OCI-LY3 (cell line): Measurements from ENCODE around the gene CEMIP.
A peak's percentile ranks its signal among the peaks of the same experiment; 100 is the strongest.

ENCODE experiments used
- H2AFZ ChIP-seq: fragments of 200-600, 300-600 bp; shearing (Covaris generic); 2 replicates; pipeline ENCODE4 v1.6.0; 2014; ENCODE audit warnings: antibody characterized with exemption, low read depth, low read length
- H3K27ac ChIP-seq: fragments of 200-600, 300-600 bp; sonication (generic); 2 replicates; pipeline ENCODE4 v1.5.1; 2014; ENCODE audit warnings: mild to moderate bottlenecking, low read length, moderate library complexity, mixed read lengths
- H3K27me3 ChIP-seq: fragments of 200-600, 300-600 bp; sonication (generic); 2 replicates; pipeline ENCODE4 v1.6.1; 2014; ENCODE audit warnings: low read depth, low read length, mixed read lengths
- H3K36me3 ChIP-seq: fragments of 200-600, 300-600 bp; sonication (generic); replicated peaks from 2 replicates; pipeline ENCODE3; 2014; ENCODE audit warnings: low read depth, low read length, mixed read lengths
- H3K4me1 ChIP-seq: fragments of 300-600, 200-600 bp; sonication (generic); 2 replicates; pipeline ENCODE4 v1.6.1; 2014; ENCODE audit warnings: low read length, mixed read lengths
- H3K4me2 ChIP-seq: fragments of 200-600, 300-600 bp; sonication (generic); 2 replicates; pipeline ENCODE4 v1.6.1; 2014; ENCODE audit warnings: low read length, mixed read lengths
- H3K4me3 ChIP-seq: fragments of 300-600, 200-600 bp; sonication (generic); 2 replicates; pipeline ENCODE4 v1.5.1; 2014; ENCODE audit warnings: antibody characterized with exemption, mild to moderate bottlenecking, low read length, moderate library complexity
- H3K79me2 ChIP-seq: fragments of 300-600, 200-600 bp; shearing (Covaris generic); 2 replicates; pipeline ENCODE4 v1.6.1; 2014; ENCODE audit warnings: mild to moderate bottlenecking, low read length, mixed read lengths
- H3K9ac ChIP-seq: fragments of 300-600, 200-600 bp; shearing (Covaris generic); 2 replicates; pipeline ENCODE4 v1.6.0; 2014; ENCODE audit warnings: mild to moderate bottlenecking, low read length, moderate library complexity
- H3K9me3 ChIP-seq: fragments of 200-600, 300-600 bp; shearing (Covaris generic); 2 replicates; pipeline ENCODE4 v1.6.1; 2014; ENCODE audit warnings: low read length, mixed read lengths; ENCODE audit not compliant: insufficient read depth
- H4K20me1 ChIP-seq: fragments of 200-600, 300-600 bp; sonication (generic); 2 replicates; pipeline ENCODE4 v1.6.1; 2016; ENCODE audit warnings: low read length, mixed read lengths; ENCODE audit not compliant: insufficient read depth
- CTCF ChIP-seq: fragments of 200-600, 300-600 bp; sonication (generic); IDR thresholded peaks from 2 replicates; pipeline ENCODE4 v1.5.1; 2014; ENCODE audit warnings: antibody characterized with exemption, low read length, low read depth
- EZH2phosphoT487 ChIP-seq: fragments of 200-600 bp; shearing (Covaris generic); IDR thresholded peaks from 2 replicates; pipeline ENCODE4 v1.6.1; 2018; ENCODE audit warnings: antibody characterized with exemption, mixed run types, low read depth

The CEMIP gene

DNA sequence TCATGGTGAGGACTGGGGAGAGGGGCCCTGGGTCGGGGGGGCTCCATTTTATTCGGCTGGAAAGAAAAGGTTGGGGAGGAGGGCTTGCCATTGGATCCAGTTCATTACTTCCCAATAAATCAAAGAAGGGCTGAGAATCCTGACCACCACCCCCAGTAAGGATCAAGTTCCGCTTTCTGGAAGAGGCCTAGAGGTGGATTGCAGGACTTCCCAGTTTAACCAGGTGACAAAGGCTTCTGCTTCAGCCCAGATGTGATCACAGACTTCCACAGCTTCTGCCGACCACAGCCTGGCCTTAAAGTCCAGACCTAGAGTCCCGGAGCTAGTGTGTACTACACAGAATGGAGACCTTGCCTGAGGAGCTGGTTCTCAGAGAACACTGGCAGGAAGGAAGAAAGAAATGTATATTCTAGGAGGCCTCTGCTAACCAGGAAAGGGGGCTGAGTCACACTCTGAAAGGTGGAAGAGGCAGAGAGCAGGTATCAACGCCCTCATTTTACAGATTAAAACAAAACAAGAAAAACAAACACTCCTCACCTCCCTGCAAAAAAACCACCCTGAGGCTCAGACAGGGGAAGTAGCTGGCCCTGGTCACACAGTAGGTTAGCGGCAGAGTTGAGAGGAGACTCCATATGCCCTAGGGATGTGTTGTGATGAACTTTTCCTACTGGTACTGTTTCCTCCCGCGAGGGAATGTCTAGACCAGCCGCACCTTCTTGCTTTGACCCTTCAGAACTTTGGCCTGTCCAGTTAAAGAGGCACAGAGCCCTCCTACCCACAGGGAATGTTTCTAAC lies 1.1 kb upstream of the CEMIP start:
- peaks cover 8% of the 10 kb centered on the region for H3K4me1 ChIP-seq
- no peaks in the 10 kb centered on the region for H3K36me3 ChIP-seq
- peak overlapping the region; percentile 77 for H3K4me2 ChIP-seq
- no peaks in the 10 kb centered on the region; the same call in 1 of the 2 replicates for H3K27me3 ChIP-seq
- no peak for TF ChIP-seq CTCF
- TF ChIP-seq EZH2phosphoT487 = no peak
- H3K4me3 ChIP-seq = peak overlapping the region; percentile 79
- no peaks in the 10 kb centered on the region for H3K9me3 ChIP-seq
- H3K27ac ChIP-seq = no peak overlapping the region
- H3K79me2 ChIP-seq = no peaks in the 10 kb centered on the region
- no peaks in the 10 kb centered on the region for H4K20me1 ChIP-seq
- peak overlapping the region; percentile 49 for H2AFZ ChIP-seq
- peak overlapping the region; percentile 52 for H3K9ac ChIP-seq

GRCh38 chr15:80778621-80778963 lies 578 bp upstream of the CEMIP start:
- Histone ChIP-seq H3K4me3 (peak overlapping the region; percentile 79), H3K9ac (peak overlapping the region; percentile 52), H3K4me2 (peak overlapping the region; percentile 77), H3K79me2 (no peaks in the 10 kb centered on the region), H4K20me1 (no peaks in the 10 kb centered on the region), H3K36me3 (no peaks in the 10 kb centered on the region), H3K27ac (no peak overlapping the region), H3K4me1 (peaks cover 8% of the 10 kb centered on the region), H3K9me3 (no peaks in the 10 kb centered on the region), H3K27me3 (no peaks in the 10 kb centered on the region; the same call in 1 of the 2 replicates), H2AFZ (peak overlapping the region; percentile 49)
- TF ChIP-seq EZH2phosphoT487 (no peak), CTCF (no peak)

GRCh38 chr15:80779658-80780415 lies 667 bp downstream of the CEMIP start:
- H3K9ac ChIP-seq = peak overlapping the region; percentile 55
- H4K20me1 ChIP-seq = no peaks in the 10 kb centered on the region
- no peaks in the 10 kb centered on the region; the same call in 1 of the 2 replicates for H3K27me3 ChIP-seq
- no peaks in the 10 kb centered on the region for H3K79me2 ChIP-seq
- no peaks in the 10 kb centered on the region for H3K9me3 ChIP-seq
- no peak for TF ChIP-seq EZH2phosphoT487
- TF ChIP-seq CTCF = no peak
- H3K36me3 ChIP-seq = no peaks in the 10 kb centered on the region
- H3K4me2 ChIP-seq = peak overlapping the region; percentile 77
- H3K4me1 ChIP-seq = peaks cover 8% of the 10 kb centered on the region
- H3K4me3 ChIP-seq = peak overlapping the region; percentile 79
- no peak overlapping the region for H3K27ac ChIP-seq
- H2AFZ ChIP-seq = peak overlapping the region; percentile 56

GRCh38 chr15:80780416-80781221 lies 1.4 kb downstream of the CEMIP start:
- Histone ChIP-seq H3K4me1 (peaks cover 8% of the 10 kb centered on the region), H2AFZ (no peak overlapping the region), H3K4me2 (no peak overlapping the region), H3K36me3 (no peaks in the 10 kb centered on the region), H3K4me3 (no peak overlapping the region), H3K79me2 (no peaks in the 10 kb centered on the region), H3K27ac (no peak overlapping the region), H3K9me3 (no peaks in the 10 kb centered on the region), H4K20me1 (no peaks in the 10 kb centered on the region), H3K27me3 (no peaks in the 10 kb centered on the region; the same call in 1 of the 2 replicates), H3K9ac (no peak overlapping the region)
- no peak for TF ChIP-seq EZH2phosphoT487
- no peak for TF ChIP-seq CTCF
